CD4-positive, CD25-positive, alpha-beta regulatory T cell (primary cell): ENCODE measurements around the gene FAF1. TPM values are rescaled to one million over a fixed set of nuclear protein-coding genes. Genes with fewer than 3 reads are reported as not detected.

ENCODE experiments used
- ATAC-seq, 2 donors: fragments of 150-1000 bp; cut with Tn5 transposase; one replicate each; pipeline ENCODE4 v1.10.0; 2021; ENCODE audit warnings: low read depth in 2 of 2, moderate number of reproducible peaks in 2 of 2, moderate library complexity in 1 of 2
- DNase-seq, 3 donors: peaks; one replicate each; pipeline versions ENCODE4 v3.0.0 to v3.0.0-alpha.2; 2012 to 2022; ENCODE audit warnings: mixed read lengths in 1 of 3
- H3K27ac ChIP-seq: one replicate; pipeline ENCODE4 v1.7.0; 2013; ENCODE audit warnings: mild to moderate bottlenecking, low read length; ENCODE audit not compliant: insufficient read depth, poor library complexity, severe bottlenecking
- H3K27me3 ChIP-seq: one replicate; pipeline ENCODE4 v1.7.0; 2013; ENCODE audit warnings: low read length; ENCODE audit not compliant: control insufficient read depth, insufficient read depth
- H3K36me3 ChIP-seq: one replicate; pipeline ENCODE4 v1.7.0; 2013; ENCODE audit warnings: mild to moderate bottlenecking, low read length, moderate library complexity; ENCODE audit not compliant: control insufficient read depth, insufficient read depth
- H3K4me1 ChIP-seq: 2 replicates; pipeline ENCODE4 v1.7.0; 2013; ENCODE audit warnings: mild to moderate bottlenecking, low read length; ENCODE audit not compliant: insufficient read depth, control insufficient read depth, poor library complexity, severe bottlenecking
- H3K4me3 ChIP-seq: one replicate; pipeline ENCODE4 v1.7.0; 2013; ENCODE audit warnings: low read depth, mild to moderate bottlenecking, low read length, moderate library complexity
- H3K9me3 ChIP-seq, 2 experiments: 1 replicate in 1 of 2; 2 replicates in 1 of 2; pipeline ENCODE4 v1.7.0; 2013; ENCODE audit warnings: low read length in 2 of 2, mild to moderate bottlenecking in 1 of 2, moderate library complexity in 1 of 2; ENCODE audit not compliant: control insufficient read depth in 2 of 2
- H3K27ac Mint-ChIP-seq, 3 donors: one replicate each; pipeline ENCODE4 v1.8.0; 2020 to 2022; ENCODE audit warnings: mild to moderate bottlenecking in 3 of 3, mixed read lengths in 3 of 3, moderate library complexity in 2 of 3
- H3K27me3 Mint-ChIP-seq: one replicate; pipeline ENCODE4 v1.8.0; 2022; ENCODE audit warnings: mild to moderate bottlenecking, mixed read lengths
- H3K36me3 Mint-ChIP-seq: one replicate; pipeline ENCODE4 v1.8.0; 2020; ENCODE audit warnings: mixed read lengths
- H3K4me1 Mint-ChIP-seq, 4 donors: one replicate each; pipeline ENCODE4 v1.8.0; 2020 to 2022; ENCODE audit warnings: mixed read lengths in 4 of 4, mild to moderate bottlenecking in 1 of 4
- H3K4me3 Mint-ChIP-seq, 4 donors: one replicate each; pipeline ENCODE4 v1.8.0; 2020 to 2022; ENCODE audit warnings: mild to moderate bottlenecking in 4 of 4, mixed read lengths in 4 of 4, moderate library complexity in 3 of 4
- H3K9me3 Mint-ChIP-seq, 7 donors: one replicate each; pipeline ENCODE4 v1.8.0; 2020 to 2022; ENCODE audit warnings: mixed read lengths in 7 of 7, mild to moderate bottlenecking in 3 of 7, moderate library complexity in 2 of 7
- polyA plus RNA-seq, 4 donors: library from polyadenylated mRNA; unstranded; fragments of 300-500 nt; fragmentation: Illumina TruSeq; gene quantifications; one replicate each; pipeline ENCODE4 v1.2.3, GENCODE V29; 2021
- total RNA-seq: library from RNA; stranded (reverse); gene quantifications from one replicate; pipeline ENCODE4 v1.2.3, GENCODE V29; 2022

Gene FAF1
- total and polyA plus RNA-seq, 5 donors from 2014 or later: 28.9 to 58.2 (median 54.3) TPM

GRCh38 chr1:50930965-50931737 lies 28.9 kb downstream of the FAF1 start:
- Histone ChIP-seq H3K4me3 (no peak overlapping the region), H3K27ac (no peak overlapping the region), H3K9me3 (no peaks in the 10 kb centered on the region), H3K27me3 (no peaks in the 10 kb centered on the region), H3K36me3 (peaks cover 4% of the 10 kb centered on the region), H3K4me1 (no peaks in the 10 kb centered on the region)
- peaks cover 26 to 37% (median 31%) of the 10 kb centered on the region in 4 donors for H3K4me1 Mint-ChIP-seq
- no peak for ATAC-seq
- no peak overlapping the region for H3K27ac Mint-ChIP-seq
- no peaks in the 10 kb centered on the region for H3K27me3 Mint-ChIP-seq
- H3K4me3 Mint-ChIP-seq: no peak overlapping the region
- H3K36me3 Mint-ChIP-seq: peaks cover 9% of the 10 kb centered on the region
- no peaks in the 10 kb centered on the region for H3K9me3 Mint-ChIP-seq
- no peak for DNase-seq

GRCh38 chr1:50930193-50930592 lies 29.9 kb downstream of the FAF1 start:
- Histone ChIP-seq H3K4me1 (no peaks in the 10 kb centered on the region), H3K36me3 (peaks cover 4% of the 10 kb centered on the region), H3K27ac (no peak overlapping the region), H3K4me3 (no peak overlapping the region), H3K27me3 (no peaks in the 10 kb centered on the region), H3K9me3 (no peaks in the 10 kb centered on the region)
- ATAC-seq (no peak), DNase-seq (peak in 1 of 3 donors; percentile 20)
- no peaks in the 10 kb centered on the region for H3K27me3 Mint-ChIP-seq
- H3K27ac Mint-ChIP-seq: no peak overlapping the region
- H3K4me3 Mint-ChIP-seq: no peak overlapping the region
- peaks cover 13% of the 10 kb centered on the region for H3K36me3 Mint-ChIP-seq
- H3K4me1 Mint-ChIP-seq: peaks cover 23 to 38% (median 30%) of the 10 kb centered on the region in 4 donors
- peaks cover 0 to 1% (median 0%) of the 10 kb centered on the region in 7 donors for H3K9me3 Mint-ChIP-seq

- no peak overlapping the region for H3K27ac ChIP-seq
- H3K27ac Mint-ChIP-seq: no peak overlapping the region
- peak in 2 of 3 donors; percentile 25 to 28 for DNase-seq
- no peaks in the 10 kb centered on the region for H3K9me3 ChIP-seq
- H3K36me3 ChIP-seq: peaks cover 4% of the 10 kb centered on the region
- no peaks in the 10 kb centered on the region for H3K27me3 Mint-ChIP-seq
- H3K4me3 Mint-ChIP-seq: no peak overlapping the region
- no peaks in the 10 kb centered on the region for H3K27me3 ChIP-seq
- no peak overlapping the region for H3K4me3 ChIP-seq
- no peaks in the 10 kb centered on the region for H3K4me1 ChIP-seq
- peaks cover 23 to 38% (median 34%) of the 10 kb centered on the region in 4 donors for H3K4me1 Mint-ChIP-seq
- H3K9me3 Mint-ChIP-seq: peaks cover 0 to 1% (median 0%) of the 10 kb centered on the region in 7 donors
- no peak for ATAC-seq
- peaks cover 15% of the 10 kb centered on the region for H3K36me3 Mint-ChIP-seq
Observed at GRCh38 chr1:50929376-50929958, 30.6 kb downstream of the FAF1 start.

GRCh38 chr1:50923564-50923963 lies 36.5 kb downstream of the FAF1 start:
- H3K27ac Mint-ChIP-seq: peak overlapping the region in 1 of 3 donors; percentile 12
- Histone ChIP-seq H3K4me1 (no peaks in the 10 kb centered on the region), H3K27me3 (no peaks in the 10 kb centered on the region), H3K36me3 (peaks cover 4% of the 10 kb centered on the region), H3K4me3 (no peak overlapping the region), H3K27ac (no peak overlapping the region), H3K9me3 (peaks cover 5 to 7% of the 10 kb centered on the region in 2 experiments)
- peaks cover 21% of the 10 kb centered on the region for H3K36me3 Mint-ChIP-seq
- no peak for ATAC-seq
- peaks cover 19 to 35% (median 30%) of the 10 kb centered on the region in 4 donors for H3K4me1 Mint-ChIP-seq
- no peak for DNase-seq
- peaks cover 0 to 12% (median 5%) of the 10 kb centered on the region in 7 donors for H3K9me3 Mint-ChIP-seq
- no peaks in the 10 kb centered on the region for H3K27me3 Mint-ChIP-seq
- H3K4me3 Mint-ChIP-seq: no peak overlapping the region

GRCh38 chr1:50921029-50921428 lies 39.0 kb downstream of the FAF1 start:
- Mint-ChIP-seq H3K4me1 (peaks cover 27 to 43% (median 38%) of the 10 kb centered on the region in 4 donors), H3K27ac (no peak overlapping the region), H3K4me3 (no peak overlapping the region), H3K36me3 (peaks cover 17% of the 10 kb centered on the region), H3K9me3 (peaks cover 0 to 12% (median 5%) of the 10 kb centered on the region in 7 donors), H3K27me3 (no peaks in the 10 kb centered on the region)
- Histone ChIP-seq H3K9me3 (peaks cover 5 to 7% of the 10 kb centered on the region in 2 experiments), H3K4me3 (no peak overlapping the region), H3K36me3 (no peaks in the 10 kb centered on the region), H3K27me3 (no peaks in the 10 kb centered on the region), H3K4me1 (no peaks in the 10 kb centered on the region), H3K27ac (no peak overlapping the region)
- DNase-seq (no peak), ATAC-seq (no peak)

GRCh38 chr1:50920409-50920808 lies 39.7 kb downstream of the FAF1 start:
- no peak overlapping the region for H3K4me3 ChIP-seq
- DNase-seq (no peak), ATAC-seq (no peak)
- H3K36me3 Mint-ChIP-seq: peaks cover 16% of the 10 kb centered on the region
- no peak overlapping the region for H3K4me3 Mint-ChIP-seq
- H3K9me3 Mint-ChIP-seq: peaks cover 0 to 12% (median 5%) of the 10 kb centered on the region in 7 donors
- no peak overlapping the region for H3K27ac ChIP-seq
- H3K36me3 ChIP-seq: no peaks in the 10 kb centered on the region
- H3K27me3 ChIP-seq: no peaks in the 10 kb centered on the region
- H3K27me3 Mint-ChIP-seq: no peaks in the 10 kb centered on the region
- H3K4me1 ChIP-seq: no peaks in the 10 kb centered on the region
- H3K27ac Mint-ChIP-seq: no peak overlapping the region
- H3K9me3 ChIP-seq: peaks cover 5 to 7% of the 10 kb centered on the region in 2 experiments
- peaks cover 27 to 41% (median 36%) of the 10 kb centered on the region in 4 donors for H3K4me1 Mint-ChIP-seq

- H3K36me3 ChIP-seq: no peaks in the 10 kb centered on the region
- no peaks in the 10 kb centered on the region for H3K4me1 ChIP-seq
- Mint-ChIP-seq H3K4me1 (peaks cover 23 to 39% (median 28%) of the 10 kb centered on the region in 4 donors), H3K27me3 (no peaks in the 10 kb centered on the region), H3K36me3 (peaks cover 3% of the 10 kb centered on the region), H3K4me3 (no peak overlapping the region), H3K9me3 (peaks cover 0 to 1% (median 0%) of the 10 kb centered on the region in 7 donors), H3K27ac (peak overlapping the region in 2 of 3 donors; percentile 4 to 9)
- H3K27ac ChIP-seq: no peak overlapping the region
- ATAC-seq (no peak), DNase-seq (no peak)
- no peak overlapping the region for H3K4me3 ChIP-seq
- H3K27me3 ChIP-seq: no peaks in the 10 kb centered on the region
- no peaks in the 10 kb centered on the region for H3K9me3 ChIP-seq
Observed at GRCh38 chr1:50917138-50918137, 42.6 kb downstream of the FAF1 start.
